ENCODE measurements around the gene CNTN6. TPM values are rescaled to one million over a fixed set of nuclear protein-coding genes. Genes with fewer than 3 reads are reported as not detected.

The CNTN6 gene
- total and polyA plus RNA-seq, 7 donors = 0.04 to 0.71 (median 0.14) TPM; not detected in 4

- H3K36me3 ChIP-seq = no peaks in the 10 kb centered on the region
- TF ChIP-seq POLR2A (IDR thresholded peaks at IDR 0.05) = no peak
- TF ChIP-seq POLR2AphosphoS5 (IDR thresholded peaks at IDR 0.05) = no peak
- TF ChIP-seq, protein P1, sequence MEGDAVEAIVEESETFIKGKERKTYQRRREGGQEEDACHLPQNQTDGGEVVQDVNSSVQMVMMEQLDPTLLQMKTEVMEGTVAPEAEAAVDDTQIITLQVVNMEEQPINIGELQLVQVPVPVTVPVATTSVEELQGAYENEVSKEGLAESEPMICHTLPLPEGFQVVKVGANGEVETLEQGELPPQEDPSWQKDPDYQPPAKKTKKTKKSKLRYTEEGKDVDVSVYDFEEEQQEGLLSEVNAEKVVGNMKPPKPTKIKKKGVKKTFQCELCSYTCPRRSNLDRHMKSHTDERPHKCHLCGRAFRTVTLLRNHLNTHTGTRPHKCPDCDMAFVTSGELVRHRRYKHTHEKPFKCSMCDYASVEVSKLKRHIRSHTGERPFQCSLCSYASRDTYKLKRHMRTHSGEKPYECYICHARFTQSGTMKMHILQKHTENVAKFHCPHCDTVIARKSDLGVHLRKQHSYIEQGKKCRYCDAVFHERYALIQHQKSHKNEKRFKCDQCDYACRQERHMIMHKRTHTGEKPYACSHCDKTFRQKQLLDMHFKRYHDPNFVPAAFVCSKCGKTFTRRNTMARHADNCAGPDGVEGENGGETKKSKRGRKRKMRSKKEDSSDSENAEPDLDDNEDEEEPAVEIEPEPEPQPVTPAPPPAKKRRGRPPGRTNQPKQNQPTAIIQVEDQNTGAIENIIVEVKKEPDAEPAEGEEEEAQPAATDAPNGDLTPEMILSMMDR (IDR thresholded peaks at IDR 0.05) = no peak
- no peak for TF ChIP-seq EP300 (IDR thresholded peaks at IDR 0.05)
- H3K27ac ChIP-seq = no peak overlapping the region
- DNase-seq = no peak
- H3K9me3 ChIP-seq = no peaks in the 10 kb centered on the region
- H3K4me3 ChIP-seq = no peak overlapping the region
- no peaks in the 10 kb centered on the region for H3K4me1 ChIP-seq
- intact Hi-C loops (cut with DNase I) = no loop called here
- H3K27me3 ChIP-seq = no peaks in the 10 kb centered on the region
These were observed 355.6 kb downstream of the CNTN6 start for GRCh38 chr3:1448443-1448842.

Small RNAs within 50 kb of the gene (small RNA-seq; reads per million reads assigned to genes)
- gene CRB3P1 = 0 reads per million in 3 donors
- gene RN7SL120P = 0 reads per million in 3 donors
